ENCODE results near the gene ST6GALNAC6.
A peak's percentile ranks its signal among the peaks of the same experiment; 100 is the strongest.

The ST6GALNAC6 gene

DNA sequence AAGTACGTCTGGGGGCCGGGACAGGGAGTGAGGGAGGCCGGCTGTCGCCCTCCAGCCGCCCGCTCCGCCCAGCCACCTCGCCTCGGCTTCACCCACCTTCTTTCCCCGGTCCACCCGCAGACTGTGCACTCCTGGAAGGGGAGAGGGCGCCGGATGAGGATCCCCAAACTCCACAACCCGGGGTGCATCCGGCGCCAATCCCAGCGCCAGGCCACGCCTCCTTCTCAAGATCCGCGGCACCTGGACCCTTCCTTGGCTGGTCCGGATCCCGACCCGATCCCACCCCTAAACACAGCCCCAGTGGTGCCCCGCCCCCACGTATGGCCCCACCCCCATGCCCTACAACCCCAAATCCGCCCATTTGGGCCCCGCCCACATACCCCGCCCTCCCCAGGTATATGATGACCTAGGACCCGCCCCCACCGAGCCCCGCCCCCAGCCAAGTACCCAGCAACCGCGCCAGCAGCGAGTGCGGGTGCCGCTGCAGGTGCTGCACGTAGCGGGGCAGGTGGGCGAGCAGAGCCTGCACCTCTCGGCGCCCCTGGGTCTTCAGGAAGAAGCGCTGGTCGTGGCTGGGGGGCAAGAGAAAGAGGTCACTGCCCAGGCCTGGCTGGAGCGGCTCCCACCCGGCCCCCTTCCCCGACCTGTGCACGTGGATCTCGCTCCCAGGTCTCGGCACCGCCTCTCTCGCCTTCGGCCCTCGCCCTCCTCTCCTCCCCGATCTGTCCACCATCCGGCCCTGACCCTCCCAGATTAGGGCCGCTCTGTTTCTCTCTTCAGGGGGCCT lies 28.0 kb upstream of the ST6GALNAC6 start:
- TF ChIP-seq ZNF274 (IDR thresholded peaks at IDR 0.05; ENCODE audit: low read depth, low read length) = no peak
- H3K4me3 ChIP-seq (ENCODE audit: low read length) = no peak overlapping the region

GRCh38 chr9:127926906-127927200 lies 27.4 kb upstream of the ST6GALNAC6 start:
- H3K4me3 ChIP-seq (ENCODE audit: low read length) = no peak overlapping the region
- TF ChIP-seq ZNF274 (IDR thresholded peaks at IDR 0.05; ENCODE audit: low read depth, low read length) = no peak

- H3K4me3 ChIP-seq (ENCODE audit: low read length) = no peak overlapping the region
- no peak for TF ChIP-seq ZNF274 (IDR thresholded peaks at IDR 0.05; ENCODE audit: low read depth, low read length)
Measured at GRCh38 chr9:127925959-127926905, 26.8 kb upstream of the ST6GALNAC6 start.

DNA sequence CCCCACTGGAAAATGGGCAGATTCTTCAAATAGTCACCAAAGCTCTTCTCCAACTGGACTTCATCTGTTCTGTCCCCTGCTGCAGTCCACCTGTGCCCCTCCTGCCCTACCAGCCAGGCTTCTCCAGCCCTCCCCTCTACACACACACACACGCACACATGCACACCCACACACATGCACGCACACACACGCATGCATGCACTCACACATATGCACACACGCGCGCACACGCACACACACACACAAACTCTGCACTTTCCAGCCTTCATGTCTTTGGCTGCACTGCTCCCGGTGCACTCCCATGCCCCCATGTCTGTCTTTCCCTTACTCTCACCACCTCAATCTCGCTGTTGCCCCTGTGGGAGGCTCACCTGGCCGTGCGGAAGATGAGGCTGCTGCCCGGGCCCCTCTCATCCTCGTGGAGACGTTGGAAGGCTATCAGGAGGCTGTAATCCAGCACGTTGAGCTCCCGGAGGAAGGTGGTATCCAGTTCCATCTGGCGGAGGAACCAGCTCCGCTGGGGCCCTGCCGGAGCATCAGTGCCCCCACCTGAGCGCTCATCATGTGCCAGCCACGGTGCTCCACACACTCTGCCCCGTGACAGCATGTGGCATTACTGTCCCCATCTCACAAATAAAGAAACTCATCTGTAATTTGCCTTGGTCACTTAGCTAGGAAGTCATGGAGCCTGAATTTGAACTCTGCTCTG lies 25.5 kb upstream of the ST6GALNAC6 start:
- no peak for TF ChIP-seq ZNF274 (IDR thresholded peaks at IDR 0.05; ENCODE audit: low read depth, low read length)
- no peak overlapping the region for H3K4me3 ChIP-seq (ENCODE audit: low read length)

- no peak overlapping the region for H3K4me3 ChIP-seq (ENCODE audit: low read length)
- TF ChIP-seq ZNF274 (IDR thresholded peaks at IDR 0.05; ENCODE audit: low read depth, low read length) = no peak
Measured at GRCh38 chr9:127923771-127924170, 24.4 kb upstream of the ST6GALNAC6 start.

GRCh38 chr9:127923046-127923445 lies 23.6 kb upstream of the ST6GALNAC6 start:
- TF ChIP-seq ZNF274 (IDR thresholded peaks at IDR 0.05; ENCODE audit: low read depth, low read length) = no peak
- H3K4me3 ChIP-seq (ENCODE audit: low read length) = no peak overlapping the region

DNA sequence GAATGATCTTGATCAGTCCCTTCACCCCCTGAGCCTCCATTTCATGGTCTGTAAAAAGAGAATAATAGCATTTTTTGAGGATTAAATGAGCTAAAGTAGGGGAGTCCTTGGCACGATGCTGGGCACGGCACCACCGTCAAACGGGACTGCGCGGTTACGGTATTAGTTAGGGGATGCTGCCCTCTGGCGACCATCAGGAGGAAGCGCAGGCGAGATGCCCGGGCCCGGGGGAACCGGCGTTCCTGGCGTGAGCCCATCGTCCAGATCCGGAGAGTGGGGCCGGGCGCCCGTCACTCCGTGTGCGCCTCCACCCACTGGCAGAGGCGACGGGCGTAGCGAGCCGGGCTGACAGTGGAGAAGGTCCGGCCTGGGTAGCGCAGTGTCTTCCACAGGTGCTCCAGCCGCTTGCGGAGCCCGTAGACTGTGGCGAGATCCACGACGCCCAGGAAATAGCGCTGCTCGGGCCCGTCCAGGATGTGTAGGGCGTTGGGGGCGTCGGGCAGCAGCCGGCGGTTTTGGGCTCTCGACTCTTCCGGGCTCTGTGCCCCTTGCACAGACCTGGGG lies 22.2 kb upstream of the ST6GALNAC6 start:
- no peak overlapping the region for H3K4me3 ChIP-seq (ENCODE audit: low read length)
- no peak for TF ChIP-seq ZNF274 (IDR thresholded peaks at IDR 0.05; ENCODE audit: low read depth, low read length)

DNA sequence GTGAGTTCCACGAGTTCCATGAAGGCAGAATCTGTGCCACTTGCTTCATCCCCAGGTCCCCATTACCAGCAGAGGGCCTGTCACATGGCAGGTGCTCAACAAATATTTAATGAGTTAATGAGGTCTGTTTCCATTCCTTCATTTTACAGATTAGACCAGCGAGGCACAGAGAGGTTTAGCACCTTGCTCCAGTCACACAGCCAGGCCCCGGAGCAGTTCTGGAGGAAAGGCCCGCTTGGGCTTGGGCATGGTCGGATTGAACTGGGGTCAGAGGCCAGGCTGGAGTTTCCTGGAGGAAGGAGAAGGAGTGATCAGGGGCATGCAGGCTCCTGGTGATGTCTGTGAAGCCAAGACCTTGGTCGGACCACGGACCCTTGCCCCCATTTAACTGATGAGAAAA lies 21.4 kb upstream of the ST6GALNAC6 start:
- H3K4me3 ChIP-seq (ENCODE audit: low read length) = no peak overlapping the region
- TF ChIP-seq ZNF274 (IDR thresholded peaks at IDR 0.05; ENCODE audit: low read depth, low read length) = no peak

- no peak overlapping the region for H3K4me3 ChIP-seq (ENCODE audit: low read length)
- no peak for TF ChIP-seq ZNF274 (IDR thresholded peaks at IDR 0.05; ENCODE audit: low read depth, low read length)
Measured at GRCh38 chr9:127919253-127919815, 19.9 kb upstream of the ST6GALNAC6 start.

DNA sequence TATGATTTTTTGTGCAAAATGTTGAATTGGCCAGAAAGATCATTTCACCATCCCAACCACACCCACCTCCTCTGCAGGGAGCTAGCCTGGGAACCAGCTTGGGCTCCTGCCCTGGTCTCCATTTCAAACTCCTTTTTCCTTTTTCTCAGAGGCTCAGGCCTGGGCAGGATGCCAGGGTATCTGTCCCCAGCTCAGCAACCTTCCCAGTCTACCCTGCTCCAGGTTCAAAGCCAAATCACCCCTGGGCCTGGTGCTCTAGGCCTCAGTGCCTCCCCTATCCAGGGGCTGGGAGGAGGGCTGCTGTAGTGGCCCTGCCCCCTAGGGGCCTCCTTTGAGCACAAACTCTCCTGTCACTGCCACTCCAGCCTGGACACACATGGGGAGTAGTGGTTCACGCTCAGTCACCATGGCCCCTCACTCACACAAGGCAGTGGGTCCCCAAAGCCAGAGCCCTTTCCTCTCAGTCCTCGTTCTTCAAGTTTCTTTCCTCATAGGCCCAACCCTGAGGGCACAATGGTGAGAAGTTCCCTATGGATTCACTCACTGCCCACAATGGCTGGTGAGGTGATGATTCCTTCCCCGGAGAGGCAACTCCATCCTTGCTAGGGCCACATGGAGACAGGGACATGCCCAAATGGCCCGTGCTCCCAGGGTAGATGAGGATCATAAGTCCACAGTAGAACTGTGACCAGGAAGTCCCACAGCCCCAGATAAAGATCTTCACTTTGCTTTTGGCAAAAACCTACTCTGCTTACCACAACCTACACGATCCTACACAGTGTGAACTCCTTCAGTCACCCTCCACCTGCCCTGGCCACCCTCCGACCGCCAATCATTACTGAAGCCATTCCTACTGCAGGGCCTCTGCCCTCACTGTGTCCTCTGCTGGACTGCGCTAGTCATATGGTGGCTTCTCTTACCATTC lies 19.0 kb upstream of the ST6GALNAC6 start:
- no peak for TF ChIP-seq ZNF274 (IDR thresholded peaks at IDR 0.05; ENCODE audit: low read depth, low read length)
- no peak overlapping the region for H3K4me3 ChIP-seq (ENCODE audit: low read length)

- TF ChIP-seq ZNF274 (IDR thresholded peaks at IDR 0.05; ENCODE audit: low read depth, low read length) = no peak
- H3K4me3 ChIP-seq (ENCODE audit: low read length) = peak overlapping the region; percentile 47; the same call in 1 of the 2 replicates
Measured at GRCh38 chr9:127917603-127918002, 18.2 kb upstream of the ST6GALNAC6 start.

DNA sequence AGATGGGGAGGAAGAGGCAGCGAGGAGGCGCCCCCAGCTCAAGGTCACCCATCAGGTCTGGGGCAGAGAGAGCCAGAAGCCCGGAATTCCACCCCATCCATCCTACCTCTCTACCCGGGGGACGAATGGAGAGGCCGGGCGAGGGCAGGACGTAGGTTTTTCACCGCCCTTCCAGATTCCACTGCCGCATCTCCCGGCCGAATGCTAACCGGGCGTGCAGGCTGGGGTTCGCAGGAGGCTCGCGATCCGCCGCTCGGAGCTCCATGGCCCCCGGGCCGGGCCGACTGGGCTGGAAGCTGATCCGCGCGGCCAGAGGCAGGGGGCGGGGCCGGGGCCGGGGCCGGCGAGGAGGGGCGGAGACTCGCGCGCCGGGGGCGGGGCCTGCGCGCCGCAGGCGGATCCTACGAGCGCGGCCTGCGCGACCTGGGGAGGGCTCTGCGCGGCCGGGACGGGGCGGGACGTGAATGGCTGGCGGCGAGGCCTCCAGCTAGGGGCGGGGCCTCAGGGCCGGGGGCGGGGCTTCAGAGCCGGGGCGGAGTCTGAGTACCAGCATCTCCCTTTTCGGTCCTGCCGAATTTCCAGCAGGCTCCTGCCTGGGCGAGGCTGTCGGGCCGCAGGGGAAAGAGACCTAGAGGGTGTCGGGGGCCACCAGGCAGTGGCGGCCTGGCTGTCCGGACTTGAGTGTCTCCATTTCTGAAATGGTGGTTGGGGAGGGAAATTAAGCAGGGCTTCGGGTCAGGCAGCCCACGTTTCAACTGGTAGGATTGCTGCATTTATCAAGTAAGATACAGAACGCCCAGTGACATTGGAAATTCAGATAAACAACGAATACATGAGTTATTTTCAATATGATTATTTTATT lies 17.5 kb upstream of the ST6GALNAC6 start, which contains the start of gene ST6GALNAC4:
Gene ST6GALNAC4, minus strand, starts transcription at position 322 of the 862 bp plus-strand sequence. CDS start 622 bp downstream, outside the sequence.
- TF ChIP-seq ZNF274 (IDR thresholded peaks at IDR 0.05; ENCODE audit: low read depth, low read length) = no peak
- peak within 1 kb of the TSS; percentile 77 for H3K4me3 ChIP-seq (ENCODE audit: low read length)
